A673 (cell line): Measurements from ENCODE around the gene HCST.

ENCODE experiments used
- CTCF ChIP-seq: fragments of 300-800, 200-600 bp; sonication (generic); conservative IDR thresholded peaks from 2 replicates; pipeline ENCODE4 v1.5.1; 2017; ENCODE audit warnings: low read depth, mild to moderate bottlenecking, antibody characterized with exemption, low read length, moderate library complexity, mixed read lengths
- EZH2 ChIP-seq: fragments of 200-600 bp; sonication (generic); IDR thresholded peaks from 2 replicates; pipeline ENCODE4 v1.6.1; 2017; ENCODE audit warnings: borderline replicate concordance, low read depth, mild to moderate bottlenecking, mixed read lengths, antibody characterized with exemption, low read length; ENCODE audit not compliant: poor library complexity, severe bottlenecking

- TF ChIP-seq CTCF, result no peak
- no peak for TF ChIP-seq EZH2
These were observed 33.5 kb upstream of the HCST start for GRCh38 chr19:35868823-35869326.
